ENCODE data around the gene LYSMD2.

DNA sequence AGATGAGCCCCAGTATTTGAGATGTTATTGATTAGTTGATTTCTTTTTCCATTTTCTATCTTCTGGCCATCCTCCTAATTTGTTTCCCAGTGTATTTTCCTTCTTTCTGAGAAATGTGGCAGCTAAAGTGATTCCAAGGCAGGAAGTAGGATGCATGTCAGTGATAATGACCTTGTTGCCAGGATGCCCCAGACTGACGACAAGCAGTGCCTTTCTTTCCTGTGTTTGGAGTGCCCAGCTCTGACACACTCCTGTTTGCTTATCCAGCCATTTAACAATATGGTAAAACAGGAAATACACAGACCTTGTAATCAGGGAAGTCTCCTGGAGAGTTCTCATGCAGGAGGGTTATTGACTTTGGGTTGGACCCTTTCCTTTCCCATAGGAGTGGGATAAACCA lies 34.3 kb upstream of the LYSMD2 start:
- TF ChIP-seq, protein P1, sequence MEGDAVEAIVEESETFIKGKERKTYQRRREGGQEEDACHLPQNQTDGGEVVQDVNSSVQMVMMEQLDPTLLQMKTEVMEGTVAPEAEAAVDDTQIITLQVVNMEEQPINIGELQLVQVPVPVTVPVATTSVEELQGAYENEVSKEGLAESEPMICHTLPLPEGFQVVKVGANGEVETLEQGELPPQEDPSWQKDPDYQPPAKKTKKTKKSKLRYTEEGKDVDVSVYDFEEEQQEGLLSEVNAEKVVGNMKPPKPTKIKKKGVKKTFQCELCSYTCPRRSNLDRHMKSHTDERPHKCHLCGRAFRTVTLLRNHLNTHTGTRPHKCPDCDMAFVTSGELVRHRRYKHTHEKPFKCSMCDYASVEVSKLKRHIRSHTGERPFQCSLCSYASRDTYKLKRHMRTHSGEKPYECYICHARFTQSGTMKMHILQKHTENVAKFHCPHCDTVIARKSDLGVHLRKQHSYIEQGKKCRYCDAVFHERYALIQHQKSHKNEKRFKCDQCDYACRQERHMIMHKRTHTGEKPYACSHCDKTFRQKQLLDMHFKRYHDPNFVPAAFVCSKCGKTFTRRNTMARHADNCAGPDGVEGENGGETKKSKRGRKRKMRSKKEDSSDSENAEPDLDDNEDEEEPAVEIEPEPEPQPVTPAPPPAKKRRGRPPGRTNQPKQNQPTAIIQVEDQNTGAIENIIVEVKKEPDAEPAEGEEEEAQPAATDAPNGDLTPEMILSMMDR (IDR thresholded peaks at IDR 0.05): no peak
- TF ChIP-seq POLR2A (IDR thresholded peaks at IDR 0.05): no peak
